Progenitor cell of endocrine pancreas (in vitro differentiated cells): ENCODE results near the gene ZNF366. TPM values are rescaled to one million over a fixed set of nuclear protein-coding genes. Genes with fewer than 3 reads are reported as not detected.

Source experiments
- DNase-seq: peaks from one replicate; pipeline ENCODE4 v3.0.0; 2021; ENCODE audit warnings: low spot score; ENCODE audit not compliant: unreplicated experiment
- H3K27ac Mint-ChIP-seq: 2 replicates; pipeline ENCODE4 v1.8.0; 2021; ENCODE audit warnings: mild to moderate bottlenecking, moderate library complexity, mixed read lengths
- H3K27me3 Mint-ChIP-seq: 2 replicates; pipeline ENCODE4 v1.8.0; 2021; ENCODE audit warnings: mixed read lengths
- H3K36me3 Mint-ChIP-seq: 2 replicates; pipeline ENCODE4 v1.8.0; 2022; ENCODE audit warnings: mixed read lengths; ENCODE audit not compliant: insufficient read depth
- H3K4me1 Mint-ChIP-seq: 2 replicates; pipeline ENCODE4 v1.8.0; 2021; ENCODE audit warnings: low read depth, mixed read lengths
- H3K4me3 Mint-ChIP-seq: 2 replicates; pipeline ENCODE4 v1.8.0; 2021; ENCODE audit warnings: low read depth, mild to moderate bottlenecking, moderate library complexity, mixed read lengths
- H3K9me3 Mint-ChIP-seq: 2 replicates; pipeline ENCODE4 v1.8.0; 2021; ENCODE audit warnings: low read depth, mixed read lengths
- CTCF ChIP-seq: fragments of 200-600 bp; sonication (generic); IDR thresholded peaks from one replicate; pipeline ENCODE4 v1.5.0; 2021; ENCODE audit warnings: antibody characterized with exemption, mild to moderate bottlenecking; ENCODE audit not compliant: unreplicated experiment
- total RNA-seq: library from RNA; stranded (reverse); gene quantifications from 2 replicates; pipeline ENCODE4 v1.2.1, GENCODE V29; 2021

Gene ZNF366
- total RNA-seq, 1 donor from 2014 or later: not detected

DNA sequence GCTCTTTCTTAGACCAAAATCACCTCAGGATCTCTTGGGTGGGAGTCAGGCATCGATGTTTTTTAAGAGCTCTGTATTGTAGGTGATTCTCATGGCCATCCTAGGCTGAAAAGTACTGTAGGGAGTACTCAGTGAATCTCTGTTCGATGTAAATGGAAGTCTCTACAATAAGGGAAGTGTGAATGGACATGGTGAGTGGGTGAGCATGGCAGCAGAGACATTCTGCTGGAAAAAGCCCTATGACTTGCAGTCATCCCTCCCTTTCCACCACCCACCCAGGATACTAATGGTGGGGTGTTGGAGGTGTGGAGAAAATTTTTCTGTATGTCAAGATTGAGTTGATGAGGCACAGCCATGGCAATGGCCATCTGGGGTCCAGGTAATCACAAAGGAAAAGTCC is 30.9 kb downstream of the ZNF366 start:
- Mint-ChIP-seq H3K27me3 (peaks cover 4% of the 10 kb centered on the region), H3K36me3 (no peaks in the 10 kb centered on the region), H3K27ac (no peak overlapping the region), H3K4me1 (peaks cover 4% of the 10 kb centered on the region), H3K4me3 (no peak overlapping the region), H3K9me3 (no peaks in the 10 kb centered on the region)
- TF ChIP-seq CTCF: no peak
- DNase-seq: no peak

- H3K9me3 Mint-ChIP-seq: no peaks in the 10 kb centered on the region
- H3K4me1 Mint-ChIP-seq: peaks cover 4% of the 10 kb centered on the region
- no peak overlapping the region for H3K4me3 Mint-ChIP-seq
- no peaks in the 10 kb centered on the region for H3K36me3 Mint-ChIP-seq
- no peak for DNase-seq
- H3K27ac Mint-ChIP-seq: no peak overlapping the region
- peaks cover 4% of the 10 kb centered on the region for H3K27me3 Mint-ChIP-seq
- TF ChIP-seq CTCF: no peak
These were observed 32.7 kb downstream of the ZNF366 start for GRCh38 chr5:72474516-72474915.

DNA sequence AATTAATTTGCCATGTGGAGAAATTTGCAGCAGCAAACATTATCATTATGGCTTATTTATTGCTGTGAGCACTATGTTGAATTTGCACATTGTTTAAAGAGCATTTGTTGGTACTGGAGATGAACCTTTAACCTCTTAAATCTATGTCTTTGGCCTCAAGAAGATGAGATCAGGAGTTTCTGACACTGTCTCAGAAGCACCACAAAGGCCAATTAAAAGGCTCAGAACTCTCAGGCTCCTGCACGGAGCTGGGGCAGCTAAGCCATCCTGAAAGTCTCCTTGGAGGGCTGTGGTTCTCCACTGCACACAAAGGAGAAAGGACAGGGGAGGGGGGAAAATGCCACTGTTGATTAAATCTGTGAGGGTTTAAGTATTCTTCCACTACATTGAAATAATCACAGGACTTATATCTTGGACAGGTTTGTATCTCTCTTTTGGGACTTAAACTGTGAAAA is 33.1 kb downstream of the ZNF366 start:
- H3K36me3 Mint-ChIP-seq: no peaks in the 10 kb centered on the region
- no peak overlapping the region for H3K4me3 Mint-ChIP-seq
- peaks cover 4% of the 10 kb centered on the region for H3K4me1 Mint-ChIP-seq
- TF ChIP-seq CTCF: no peak
- H3K27me3 Mint-ChIP-seq: peaks cover 4% of the 10 kb centered on the region
- DNase-seq: no peak
- H3K27ac Mint-ChIP-seq: peak overlapping the region; percentile 53
- no peaks in the 10 kb centered on the region for H3K9me3 Mint-ChIP-seq

DNA sequence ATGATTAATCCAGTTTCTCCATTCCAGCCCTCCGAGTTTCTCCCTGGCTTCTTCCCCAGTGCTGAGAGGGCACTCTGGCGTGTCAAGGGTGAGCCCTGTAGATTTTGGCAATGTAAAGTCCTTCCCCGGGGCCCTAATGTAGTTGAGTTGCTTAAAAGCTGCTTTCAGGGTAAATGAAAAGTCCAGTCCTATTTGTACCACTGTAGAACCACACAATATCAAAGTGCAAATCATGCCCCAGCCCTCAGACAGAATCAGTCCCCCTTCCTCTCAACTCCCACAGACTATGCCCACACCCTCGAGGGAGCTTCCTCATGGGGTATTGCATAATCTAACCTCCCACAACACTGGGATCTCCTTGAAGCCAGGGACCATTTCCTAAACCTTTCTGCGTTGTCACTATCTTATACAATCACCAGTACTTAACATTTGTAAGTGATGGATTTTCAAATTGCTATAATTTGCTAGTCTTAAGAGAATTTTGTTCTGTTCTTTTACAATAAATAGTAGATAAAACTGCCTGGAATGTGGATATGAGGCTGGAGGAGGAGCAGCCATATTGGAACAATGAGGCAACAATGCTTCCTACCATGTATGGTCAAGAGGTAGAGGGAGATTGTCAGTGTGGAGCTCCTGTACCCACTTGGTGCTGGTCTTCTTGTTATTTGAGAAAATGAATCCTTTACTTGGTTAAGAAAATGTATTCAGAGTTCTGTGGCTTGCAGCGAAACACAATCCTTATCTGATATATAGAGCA is 34.4 kb downstream of the ZNF366 start:
- Mint-ChIP-seq H3K4me3 (no peak overlapping the region), H3K27ac (no peak overlapping the region), H3K36me3 (no peaks in the 10 kb centered on the region), H3K4me1 (peaks cover 4% of the 10 kb centered on the region), H3K9me3 (no peaks in the 10 kb centered on the region), H3K27me3 (peaks cover 4% of the 10 kb centered on the region)
- DNase-seq: no peak
- no peak for TF ChIP-seq CTCF

DNA sequence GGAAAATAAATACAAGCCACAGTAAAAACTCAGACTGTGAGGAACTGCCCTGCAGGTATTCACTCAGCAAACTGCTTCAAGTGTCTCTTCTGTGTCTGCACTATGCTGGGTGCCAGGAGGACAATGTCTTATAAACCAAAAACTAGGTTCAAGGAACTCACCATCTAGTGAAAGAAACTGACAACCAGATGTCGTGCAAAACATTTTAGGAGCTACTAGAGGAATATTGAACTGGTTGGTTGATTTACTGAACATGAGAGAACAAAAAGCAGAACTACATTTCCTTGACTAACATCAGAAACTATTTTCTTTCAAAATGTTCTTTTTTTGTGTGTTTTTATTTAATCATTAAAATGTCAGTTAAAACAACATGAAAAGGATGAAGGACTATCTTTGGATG is 35.2 kb downstream of the ZNF366 start:
- no peak for TF ChIP-seq CTCF
- DNase-seq: no peak
- Mint-ChIP-seq H3K27me3 (peaks cover 7% of the 10 kb centered on the region), H3K9me3 (no peaks in the 10 kb centered on the region), H3K36me3 (no peaks in the 10 kb centered on the region), H3K27ac (no peak overlapping the region), H3K4me1 (peaks cover 4% of the 10 kb centered on the region), H3K4me3 (no peak overlapping the region)
